ENCODE data around the gene ZNF653. TPM values are rescaled to one million over a fixed set of nuclear protein-coding genes. Genes with fewer than 3 reads are reported as not detected.

ZNF653 gene
- total and polyA plus RNA-seq, 9 of the 15 experiments (the other 6 are each of a cell fraction or from before 2014, with no cell fraction given) = 1.6 to 8.0 (median 4.2) TPM; not detected in 2

DNA sequence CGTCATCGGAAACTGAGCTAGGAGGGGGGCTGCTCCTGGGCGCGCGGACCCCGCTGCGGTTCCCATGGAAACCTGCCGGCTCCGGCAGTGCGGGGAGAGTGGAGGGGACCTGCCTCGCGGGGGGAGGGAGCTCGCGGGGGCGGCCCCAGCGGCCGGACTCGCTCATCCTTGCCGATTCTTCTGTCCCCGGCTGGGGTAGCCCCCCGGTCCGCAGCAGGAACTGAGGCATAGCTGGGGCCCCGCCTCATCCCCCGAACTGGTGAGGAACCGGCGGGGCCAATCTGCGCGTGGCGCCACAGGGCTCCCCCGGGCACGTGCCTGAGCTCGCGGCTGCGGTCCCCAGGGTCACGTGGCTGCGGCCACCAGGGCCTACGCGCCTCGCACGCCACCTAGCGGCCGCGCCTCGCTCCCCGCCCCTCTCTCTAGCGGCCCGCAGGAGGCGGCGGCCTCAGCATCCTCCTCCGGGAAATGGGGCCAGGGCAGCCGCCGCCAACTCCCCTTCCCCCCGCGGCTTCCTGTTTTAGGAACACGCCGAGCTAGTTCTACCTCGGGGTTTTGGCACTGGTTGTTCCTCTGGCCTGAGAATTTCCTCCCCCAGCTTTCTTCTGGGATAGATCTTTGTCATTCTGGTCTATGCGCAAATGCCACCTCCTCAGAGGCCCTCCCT is 23.1 kb downstream of the ZNF653 start (continued):
- TF ChIP-seq ZBTB43 (CRISPR knock-in tag; IDR thresholded peaks at IDR 0.05) (peak; percentile 91; the same call in 1 of the 2 replicates), KAT8 (IDR thresholded peaks at IDR 0.05; ENCODE audit: low read depth) (no peak), LCOR (CRISPR knock-in tag; IDR thresholded peaks at IDR 0.05) (peak; percentile 83), ZBTB7A (IDR thresholded peaks at IDR 0.05; ENCODE audit: borderline replicate concordance, control insufficient read depth, low read depth, low read length) (peak; percentile 43; the same call in 1 of the 2 replicates), SIN3A (IDR thresholded peaks at IDR 0.05; ENCODE audit: borderline replicate concordance in 2 of 2, control insufficient read depth in 1 of 2, low read depth in 2 of 2, low read length in 2 of 2) (0 out of 4 replicates have a peak, but pooled peaks of 1 of the 2 experiments have one; percentile 35), CTCF (IDR thresholded peaks at IDR 0.05 in 2 of 3, conservative IDR thresholded peaks at IDR 0.05 in 1 of 3; ENCODE audit: insufficient read depth in 2 of 3, low read depth in 1 of 3, low read length in 3 of 3) (peak; percentile 91 to 97 (median 95)), EHMT2 (IDR thresholded peaks at IDR 0.05) (peak; percentile 31; the same call in 1 of the 2 replicates), ZNF830 (CRISPR knock-in tag; IDR thresholded peaks at IDR 0.05) (0 out of 2 replicates have a peak, but pooled peaks have one; percentile 55), ZNF197 (CRISPR knock-in tag; IDR thresholded peaks at IDR 0.05; ENCODE audit: low read depth) (no peak)
- TF ChIP-seq, protein P1, sequence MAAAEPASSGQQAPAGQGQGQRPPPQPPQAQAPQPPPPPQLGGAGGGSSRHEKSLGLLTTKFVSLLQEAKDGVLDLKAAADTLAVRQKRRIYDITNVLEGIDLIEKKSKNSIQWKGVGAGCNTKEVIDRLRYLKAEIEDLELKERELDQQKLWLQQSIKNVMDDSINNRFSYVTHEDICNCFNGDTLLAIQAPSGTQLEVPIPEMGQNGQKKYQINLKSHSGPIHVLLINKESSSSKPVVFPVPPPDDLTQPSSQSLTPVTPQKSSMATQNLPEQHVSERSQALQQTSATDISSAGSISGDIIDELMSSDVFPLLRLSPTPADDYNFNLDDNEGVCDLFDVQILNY (CRISPR knock-in tag; IDR thresholded peaks at IDR 0.05) = peak; percentile 99
- TF ChIP-seq, protein P2, sequence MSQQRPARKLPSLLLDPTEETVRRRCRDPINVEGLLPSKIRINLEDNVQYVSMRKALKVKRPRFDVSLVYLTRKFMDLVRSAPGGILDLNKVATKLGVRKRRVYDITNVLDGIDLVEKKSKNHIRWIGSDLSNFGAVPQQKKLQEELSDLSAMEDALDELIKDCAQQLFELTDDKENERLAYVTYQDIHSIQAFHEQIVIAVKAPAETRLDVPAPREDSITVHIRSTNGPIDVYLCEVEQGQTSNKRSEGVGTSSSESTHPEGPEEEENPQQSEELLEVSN (IDR thresholded peaks at IDR 0.05; ENCODE audit: borderline replicate concordance in 1 of 2, extremely low read depth in 1 of 2, insufficient read depth in 1 of 2, insufficient read length in 1 of 2, low read depth in 1 of 2, low read length in 1 of 2, poor library complexity in 1 of 2, severe bottlenecking in 1 of 2) = peak; percentile 98 to 100
- TF ChIP-seq, protein P3, sequence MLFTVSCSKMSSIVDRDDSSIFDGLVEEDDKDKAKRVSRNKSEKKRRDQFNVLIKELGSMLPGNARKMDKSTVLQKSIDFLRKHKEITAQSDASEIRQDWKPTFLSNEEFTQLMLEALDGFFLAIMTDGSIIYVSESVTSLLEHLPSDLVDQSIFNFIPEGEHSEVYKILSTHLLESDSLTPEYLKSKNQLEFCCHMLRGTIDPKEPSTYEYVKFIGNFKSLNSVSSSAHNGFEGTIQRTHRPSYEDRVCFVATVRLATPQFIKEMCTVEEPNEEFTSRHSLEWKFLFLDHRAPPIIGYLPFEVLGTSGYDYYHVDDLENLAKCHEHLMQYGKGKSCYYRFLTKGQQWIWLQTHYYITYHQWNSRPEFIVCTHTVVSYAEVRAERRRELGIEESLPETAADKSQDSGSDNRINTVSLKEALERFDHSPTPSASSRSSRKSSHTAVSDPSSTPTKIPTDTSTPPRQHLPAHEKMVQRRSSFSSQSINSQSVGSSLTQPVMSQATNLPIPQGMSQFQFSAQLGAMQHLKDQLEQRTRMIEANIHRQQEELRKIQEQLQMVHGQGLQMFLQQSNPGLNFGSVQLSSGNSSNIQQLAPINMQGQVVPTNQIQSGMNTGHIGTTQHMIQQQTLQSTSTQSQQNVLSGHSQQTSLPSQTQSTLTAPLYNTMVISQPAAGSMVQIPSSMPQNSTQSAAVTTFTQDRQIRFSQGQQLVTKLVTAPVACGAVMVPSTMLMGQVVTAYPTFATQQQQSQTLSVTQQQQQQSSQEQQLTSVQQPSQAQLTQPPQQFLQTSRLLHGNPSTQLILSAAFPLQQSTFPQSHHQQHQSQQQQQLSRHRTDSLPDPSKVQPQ (CRISPR knock-in tag; IDR thresholded peaks at IDR 0.05; ENCODE audit: borderline replicate concordance) = peak; percentile 97
- TF ChIP-seq, protein P4, sequence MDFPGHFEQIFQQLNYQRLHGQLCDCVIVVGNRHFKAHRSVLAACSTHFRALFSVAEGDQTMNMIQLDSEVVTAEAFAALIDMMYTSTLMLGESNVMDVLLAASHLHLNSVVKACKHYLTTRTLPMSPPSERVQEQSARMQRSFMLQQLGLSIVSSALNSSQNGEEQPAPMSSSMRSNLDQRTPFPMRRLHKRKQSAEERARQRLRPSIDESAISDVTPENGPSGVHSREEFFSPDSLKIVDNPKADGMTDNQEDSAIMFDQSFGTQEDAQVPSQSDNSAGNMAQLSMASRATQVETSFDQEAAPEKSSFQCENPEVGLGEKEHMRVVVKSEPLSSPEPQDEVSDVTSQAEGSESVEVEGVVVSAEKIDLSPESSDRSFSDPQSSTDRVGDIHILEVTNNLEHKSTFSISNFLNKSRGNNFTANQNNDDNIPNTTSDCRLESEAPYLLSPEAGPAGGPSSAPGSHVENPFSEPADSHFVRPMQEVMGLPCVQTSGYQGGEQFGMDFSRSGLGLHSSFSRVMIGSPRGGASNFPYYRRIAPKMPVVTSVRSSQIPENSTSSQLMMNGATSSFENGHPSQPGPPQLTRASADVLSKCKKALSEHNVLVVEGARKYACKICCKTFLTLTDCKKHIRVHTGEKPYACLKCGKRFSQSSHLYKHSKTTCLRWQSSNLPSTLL (IDR thresholded peaks at IDR 0.05) = 0 out of 2 replicates have a peak, but pooled peaks have one; percentile 62

All from K562 (cell line).